ENCODE data around the gene OR6J1.

DNA sequence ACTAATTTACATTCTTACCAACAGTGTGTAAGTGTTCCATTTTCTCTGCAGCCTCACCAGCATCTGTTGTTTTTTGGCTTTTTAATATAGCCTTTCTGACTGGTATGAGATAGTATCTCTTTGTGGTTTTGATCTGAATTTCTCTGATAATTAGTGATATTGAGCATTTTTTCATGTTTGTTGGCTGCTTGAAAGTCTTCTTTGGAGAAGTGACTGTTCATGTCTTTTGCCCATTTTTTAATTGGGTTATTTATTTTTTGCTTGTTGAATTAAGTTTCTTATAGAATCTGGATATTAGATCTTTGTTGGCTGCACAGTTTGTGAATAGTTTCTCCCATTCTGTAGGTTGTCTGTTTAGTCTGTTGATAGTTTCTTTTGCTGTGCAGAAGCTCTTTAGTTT lies 48.0 kb upstream of the OR6J1 start:
- TF ChIP-seq TAF1 (IDR thresholded peaks at IDR 0.05; ENCODE audit: borderline replicate concordance, insufficient read depth, low read length) (no peak), POLR2AphosphoS5 (IDR thresholded peaks at IDR 0.05; ENCODE audit: low read depth, low read length) (no peak)
